Adipose tissue (tissue), 3 donors: Measurements from ENCODE around the gene RB1. TPM values are rescaled to one million over a fixed set of nuclear protein-coding genes. Genes with fewer than 3 reads are reported as not detected.

ENCODE experiments used
- H3K27ac ChIP-seq: one replicate; pipeline ENCODE4 v1.5.1; 2013; ENCODE audit warnings: low read depth, low read length
- WGBS, 3 donors: extraction: QIAGEN DNeasy Blood & Tissue Kit; methylation state at CpG; one replicate each; pipeline ENCODE4 v1.1.7; 2013; 5-methylcytosine and 5-hydroxymethylcytosine counted together
- polyA plus RNA-seq, 3 donors: library from polyadenylated mRNA; stranded (reverse); fragments of 200-250 nt; gene quantifications; one replicate each; pipeline ENCODE4 v1.2.3, GENCODE V29; 2013
- donor health status: healthy with polysubstance abuse.
- donor health status: Bipolar disorder and iron deficiency.
- donor health status: healthy.

RB1 gene
- polyA plus RNA-seq, 3 donors = 5.7 to 16.8 (median 13.2) TPM

GRCh38 chr13:48294653-48295052 is 8.9 kb upstream of the RB1 start:
- H3K27ac ChIP-seq = no peak overlapping the region
- 94 to 98% (median 95%) methylated on average over 2 of the region's 2 CpGs for WGBS, 3 donors

- H3K27ac ChIP-seq = no peak overlapping the region
- 92 to 100% (median 98%) methylated on average over 1 of the region's 1 CpG for WGBS, 3 donors
Observed at GRCh38 chr13:48295271-48295670, 8.3 kb upstream of the RB1 start.

- no peak overlapping the region for H3K27ac ChIP-seq
- 71 to 79% (median 73%) methylated on average over 2 of the region's 2 CpGs for WGBS, 3 donors
Observed at GRCh38 chr13:48296528-48296927, 7.0 kb upstream of the RB1 start.

- H3K27ac ChIP-seq = no peak overlapping the region
- 63 to 79% (median 77%) methylated on average over 4 of the region's 4 CpGs for WGBS, 3 donors
Observed at GRCh38 chr13:48297131-48297786, 6.3 kb upstream of the RB1 start.

DNA sequence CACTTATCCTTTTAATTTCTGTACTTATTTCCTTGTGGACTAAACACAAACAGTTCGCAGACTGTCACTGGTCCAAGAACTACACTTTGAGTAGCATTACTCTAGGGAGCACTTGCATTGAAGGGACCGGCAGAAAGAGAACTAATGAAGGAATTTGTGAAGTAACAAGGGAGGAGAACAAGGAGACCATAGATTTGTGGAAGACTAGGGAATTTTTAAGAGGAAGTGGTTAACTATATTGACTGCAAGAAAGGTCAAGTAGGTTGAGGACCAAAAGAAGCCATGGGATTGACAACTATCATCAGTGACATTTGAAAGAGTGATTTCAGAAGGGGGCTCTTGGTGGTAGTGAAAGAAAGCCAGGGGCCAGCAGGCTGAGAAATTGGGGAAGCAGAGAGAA is 4.0 kb upstream of the RB1 start:
- no peak overlapping the region for H3K27ac ChIP-seq
- WGBS, 3 donors = 73 to 83% (median 82%) methylated on average over 2 of the region's 2 CpGs

DNA sequence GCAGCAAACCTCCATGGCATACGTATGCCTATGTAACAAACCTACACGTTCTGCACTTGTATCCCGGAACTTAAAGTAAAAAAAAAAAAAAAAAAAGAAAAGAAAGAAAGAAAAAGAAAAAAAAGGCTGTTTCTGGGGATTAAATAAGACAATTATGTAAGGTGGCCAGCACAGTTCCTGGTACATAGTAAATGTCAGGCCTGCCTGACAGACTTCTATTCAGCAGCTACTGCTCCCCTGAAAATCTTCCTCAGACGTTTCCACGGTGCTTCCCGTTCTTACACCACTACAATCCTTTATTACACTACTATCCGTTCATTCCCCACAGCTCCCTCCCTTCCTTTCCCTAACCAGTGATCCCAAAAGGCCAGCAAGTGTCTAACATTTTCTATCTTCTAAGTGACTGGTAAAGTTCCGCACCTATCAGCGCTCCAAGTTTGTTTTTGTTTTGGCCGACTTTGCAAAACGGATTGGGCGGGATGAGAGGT is 636 bp upstream of the RB1 start:
- peak overlapping the region; percentile 94 for H3K27ac ChIP-seq
- 10 to 16% (median 14%) methylated on average over 12 of the region's 12 CpGs for WGBS, 3 donors

DNA sequence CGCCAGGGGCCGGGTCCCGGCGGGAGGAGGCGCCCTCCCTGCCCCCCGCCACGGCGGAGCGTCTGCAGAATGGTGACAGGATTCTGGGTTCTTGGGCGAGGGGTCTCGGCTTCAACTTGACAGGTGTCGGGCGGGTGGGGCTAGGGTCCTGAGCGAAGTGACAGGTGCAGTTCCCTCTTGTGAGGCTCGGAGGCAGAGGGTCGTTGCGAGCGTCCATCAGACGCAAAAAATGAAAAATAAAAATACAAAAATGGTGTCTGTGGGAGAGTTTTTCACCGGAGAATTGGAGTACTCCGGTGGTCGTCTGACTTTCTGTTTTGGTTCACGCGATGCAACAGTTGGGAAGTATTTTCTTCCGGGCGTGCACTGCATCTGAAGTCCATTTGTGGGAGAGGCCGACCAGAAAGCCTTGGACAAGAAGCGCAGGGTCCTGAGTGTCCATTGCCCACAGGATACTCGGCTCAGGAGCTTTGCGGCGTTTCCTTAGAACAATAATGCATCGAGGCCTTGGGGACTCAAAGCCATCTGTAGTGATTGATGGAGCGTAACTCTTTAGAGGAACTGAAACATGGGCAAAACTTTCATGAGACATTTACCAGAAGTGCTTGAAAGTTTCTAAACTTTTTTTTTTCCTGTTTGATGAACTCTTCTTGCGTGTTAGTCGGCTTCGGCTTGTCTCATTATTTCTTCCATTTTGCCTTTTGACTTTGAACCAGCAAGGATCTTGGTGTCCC is 759 bp downstream of the RB1 start:
- WGBS, 3 donors = 0 to 1% (median 0%) methylated on average over 35 to 36 of the region's 36 CpGs
- H3K27ac ChIP-seq = peak overlapping the region; percentile 92

GRCh38 chr13:48311223-48311622 is 7.7 kb downstream of the RB1 start:
- 86 to 96% (median 90%) methylated on average over 1 of the region's 1 CpG for WGBS, 3 donors
- H3K27ac ChIP-seq = no peak overlapping the region

GRCh38 chr13:48315969-48316650 is 12.6 kb downstream of the RB1 start:
- H3K27ac ChIP-seq = no peak overlapping the region
- 69 to 85% (median 72%) methylated on average over 17 of the region's 17 CpGs for WGBS, 3 donors

GRCh38 chr13:48316826-48317510 is 13.4 kb downstream of the RB1 start:
- WGBS, 3 donors = 89 to 95% (median 92%) methylated on average over 43 of the region's 43 CpGs
- H3K27ac ChIP-seq = no peak overlapping the region

- H3K27ac ChIP-seq = no peak overlapping the region
Observed at GRCh38 chr13:48317511-48318376, 14.2 kb downstream of the RB1 start.

GRCh38 chr13:48318377-48318811 is 14.8 kb downstream of the RB1 start:
- 68 to 72% (median 69%) methylated on average over 28 of the region's 28 CpGs for WGBS, 3 donors
- H3K27ac ChIP-seq = no peak overlapping the region

More at GRCh38 chr13:48317511-48318376, 14.2 kb downstream of the RB1 start:
- 76 to 78% (median 76%) methylated on average over 41 of the region's 41 CpGs for WGBS, 3 donors

DNA sequence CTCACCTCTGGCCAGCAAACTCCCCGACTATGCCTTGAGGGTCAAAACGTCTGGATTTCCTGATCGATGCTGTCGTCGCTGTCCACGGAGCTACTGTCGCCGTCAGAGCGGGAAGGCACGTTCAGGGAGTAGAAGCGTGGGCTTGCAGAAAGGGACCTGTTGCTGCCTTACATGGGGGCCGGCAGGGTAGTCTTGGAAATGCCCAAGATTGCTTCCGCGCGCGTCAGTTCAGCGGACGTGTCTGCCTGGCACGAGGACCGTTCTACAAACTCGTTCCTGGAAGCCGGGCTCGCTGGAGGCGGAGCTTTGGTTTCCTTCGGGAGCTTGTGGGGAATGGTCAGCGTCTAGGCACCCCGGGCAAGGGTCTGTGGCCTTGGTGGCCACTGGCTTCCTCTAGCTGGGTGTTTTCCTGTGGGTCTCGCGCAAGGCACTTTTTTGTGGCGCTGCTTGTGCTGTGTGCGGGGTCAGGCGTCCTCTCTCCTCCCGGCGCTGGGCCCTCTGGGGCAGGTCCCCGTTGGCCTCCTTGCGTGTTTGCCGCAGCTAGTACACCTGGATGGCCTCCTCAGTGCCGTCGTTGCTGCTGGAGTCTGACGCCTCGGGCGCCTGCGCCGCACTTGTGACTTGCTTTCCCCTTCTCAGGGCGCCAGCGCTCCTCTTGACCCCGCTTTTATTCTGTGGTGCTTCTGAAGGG is 15.4 kb downstream of the RB1 start:
- 63 to 70% (median 63%) methylated on average over 47 of the region's 47 CpGs for WGBS, 3 donors
- no peak overlapping the region for H3K27ac ChIP-seq

DNA sequence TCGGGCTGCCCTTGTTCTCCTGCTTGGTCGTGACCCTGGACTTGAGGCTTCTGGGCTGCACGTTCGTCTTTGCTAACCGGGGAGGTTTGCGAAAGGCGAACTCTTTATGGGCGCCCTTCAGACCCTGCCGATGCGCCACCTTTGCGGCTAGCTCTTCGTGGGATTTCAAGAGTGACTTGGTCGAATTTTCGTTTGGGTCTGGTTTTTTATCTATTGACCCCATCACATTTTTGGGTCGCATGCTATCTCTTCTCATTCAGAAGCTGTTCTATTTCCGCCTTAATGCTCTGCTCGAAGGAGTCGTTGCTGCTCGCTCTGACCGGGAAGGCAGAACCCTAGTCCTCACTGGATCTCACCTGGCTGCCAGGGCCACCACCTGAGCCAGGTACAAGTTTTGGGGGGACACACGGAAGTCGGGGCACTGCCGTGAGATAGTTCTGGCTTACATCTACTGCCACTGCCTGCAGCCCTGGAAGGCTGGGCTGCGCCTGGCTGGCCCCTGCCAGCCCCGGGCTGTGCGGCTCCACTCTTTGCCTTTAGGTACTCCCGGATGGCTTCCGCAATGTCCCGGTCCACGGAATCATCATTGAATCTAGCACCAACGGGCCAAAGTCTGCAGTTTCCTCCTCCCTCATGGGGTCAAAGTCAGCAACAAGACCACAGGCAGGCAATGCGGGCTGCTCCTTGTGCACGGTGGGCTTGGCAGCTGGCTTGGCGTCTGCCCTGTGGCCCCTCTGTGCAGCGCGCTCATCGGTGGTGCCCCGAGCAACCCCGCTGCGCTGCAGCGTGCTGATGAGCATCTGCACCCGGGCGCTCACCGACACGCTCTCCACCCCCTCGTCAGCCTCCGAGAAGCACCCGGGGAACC is 16.2 kb downstream of the RB1 start:
- WGBS, 3 donors = 65 to 77% (median 74%) methylated on average over 48 of the region's 48 CpGs
- H3K27ac ChIP-seq = no peak overlapping the region

- no peak overlapping the region for H3K27ac ChIP-seq
- 69 to 82% (median 79%) methylated on average over 20 of the region's 20 CpGs for WGBS, 3 donors
Observed at GRCh38 chr13:48320399-48320790, 16.8 kb downstream of the RB1 start.

- WGBS, 3 donors = 61 to 71% (median 64%) methylated on average over 35 of the region's 35 CpGs
- H3K27ac ChIP-seq = no peak overlapping the region
Observed at GRCh38 chr13:48320891-48321510, 17.4 kb downstream of the RB1 start.
